HepG2 (cell line): Measurements from ENCODE around the gene SLA2. TPM values are rescaled to one million over a fixed set of nuclear protein-coding genes. Genes with fewer than 3 reads are reported as not detected.

ENCODE experiments used
- ARNT ChIP-seq: fragments of 450-650 bp; IDR thresholded peaks from 2 replicates; pipeline ENCODE4 v1.6.1; 2017
- CHD2 ChIP-seq: IDR thresholded peaks from 2 replicates; pipeline ENCODE4 v1.6.1; 2011; ENCODE audit warnings: low read depth, low read length, improper control_type of control experiment
- NAIF1 ChIP-seq: sonication (generic); formaldehyde crosslinking; IDR thresholded peaks from 2 replicates; pipeline ENCODE4 v1.5.0; 2020; ENCODE audit warnings: mild to moderate bottlenecking, missing genetic modification reagents, borderline replicate concordance
- NCOA2 ChIP-seq: sonication (generic); formaldehyde crosslinking; IDR thresholded peaks from 2 replicates; pipeline ENCODE4 v1.8.0; 2022; ENCODE audit warnings: inconsistent platforms
- NR2F2 ChIP-seq: IDR thresholded peaks from 2 replicates; pipeline ENCODE4 v1.6.1; 2012; ENCODE audit warnings: low read depth, inconsistent platforms, borderline replicate concordance
- PHB2 ChIP-seq: fragments of 450-650 bp; IDR thresholded peaks from 2 replicates; pipeline ENCODE4 v1.6.1; 2018; ENCODE audit not compliant: partially characterized antibody
- PPARG ChIP-seq: conservative IDR thresholded peaks from 2 replicates; pipeline ENCODE4 v1.6.1; 2016; ENCODE audit warnings: missing biosample characterization, missing genetic modification reagents
- RARA ChIP-seq: IDR thresholded peaks from 2 replicates; pipeline ENCODE4 v1.6.1; 2016; ENCODE audit warnings: missing genetic modification reagents, missing compliant biosample characterization
- RORA ChIP-seq: sonication (generic); formaldehyde crosslinking; IDR thresholded peaks from 2 replicates; pipeline ENCODE4 v1.5.0; 2020; ENCODE audit warnings: mild to moderate bottlenecking, missing genetic modification reagents, moderate library complexity
- SAP130 ChIP-seq: IDR thresholded peaks from 2 replicates; pipeline ENCODE4 v1.6.1; 2016; ENCODE audit warnings: low read depth
- SOX5 ChIP-seq: IDR thresholded peaks from 2 replicates; pipeline ENCODE4 v1.6.1; 2016; ENCODE audit warnings: borderline replicate concordance
- SP5 ChIP-seq: IDR thresholded peaks from 2 replicates; pipeline ENCODE4 v1.6.1; 2016; ENCODE audit warnings: low read depth, borderline replicate concordance
- TEAD2 ChIP-seq: sonication (generic); formaldehyde crosslinking; IDR thresholded peaks from 2 replicates; pipeline ENCODE4 v1.9.0; 2021; ENCODE audit warnings: missing genetic modification reagents
- ZBTB1 ChIP-seq: sonication (generic); formaldehyde crosslinking; IDR thresholded peaks from 2 replicates; pipeline ENCODE4 v1.4.0; 2020; ENCODE audit warnings: missing genetic modification reagents, borderline replicate concordance
- ZFAT ChIP-seq: sonication (generic); formaldehyde crosslinking; conservative IDR thresholded peaks from 2 replicates; pipeline ENCODE4 v1.8.1; 2023; ENCODE audit warnings: missing genetic modification reagents, inconsistent platforms
- ZFYVE20 ChIP-seq: sonication (generic); formaldehyde crosslinking; IDR thresholded peaks from 2 replicates; pipeline ENCODE4 v1.8.0; 2023; ENCODE audit warnings: low read depth, mild to moderate bottlenecking, moderate library complexity, missing genetic modification reagents, borderline replicate concordance
- ZKSCAN5 ChIP-seq: sonication (generic); formaldehyde crosslinking; IDR thresholded peaks from 2 replicates; pipeline ENCODE4 v1.5.1; 2020; ENCODE audit warnings: mild to moderate bottlenecking, missing genetic modification reagents
- ZNF460 ChIP-seq: sonication (generic); formaldehyde crosslinking; IDR thresholded peaks from 2 replicates; pipeline ENCODE4 v1.5.1; 2020; ENCODE audit warnings: missing genetic modification reagents, mild to moderate bottlenecking, borderline replicate concordance
- ZNF546 ChIP-seq: sonication (generic); formaldehyde crosslinking; conservative IDR thresholded peaks from 2 replicates; pipeline ENCODE4 v1.8.1; 2023; ENCODE audit warnings: mild to moderate bottlenecking, missing genetic modification reagents
- ZNF75D ChIP-seq: sonication (generic); formaldehyde crosslinking; IDR thresholded peaks from 2 replicates; pipeline ENCODE4 v1.8.1; 2023; ENCODE audit warnings: missing genetic modification reagents, mild to moderate bottlenecking, borderline replicate concordance
- polyA plus RNA-seq, 8 experiments: library from polyadenylated mRNA; depleted of rRNA in 3 of 8; stranded (reverse) in 7 of 8; unstranded in 1 of 8; fragments of >200 nt; fragmentation: Illumina TruSeq in 4 of 8; extraction: Trizol in 4 of 8; gene quantifications; 2 replicates each; pipeline versions ENCODE4 v1.2.1 to v1.2.3, GENCODE V29; 2011 to 2016; ENCODE audit warnings: low read depth in 4 of 8, missing spikeins in 1 of 8, mixed read lengths in 1 of 8; ENCODE audit not compliant: insufficient read depth in 1 of 8
- total RNA-seq, 5 experiments: library from RNA; depleted of rRNA; stranded (reverse); fragments of >200 nt; fragmentation: Illumina TruSeq; extraction: Trizol; gene quantifications; 2 replicates each; pipeline ENCODE4 v1.2.3, GENCODE V29; 2016; ENCODE audit warnings: low read depth in 1 of 5
- TF ChIP-seq, protein P1 (sequence below): sonication (generic); formaldehyde crosslinking; IDR thresholded peaks from 2 replicates; pipeline ENCODE4 v1.5.1; 2020; ENCODE audit warnings: mild to moderate bottlenecking, missing genetic modification reagents, moderate library complexity
- TF ChIP-seq, protein P2 (sequence below): sonication (generic); formaldehyde crosslinking; IDR thresholded peaks from 2 replicates; pipeline ENCODE4 v1.4.0; 2020; ENCODE audit warnings: mild to moderate bottlenecking, low read depth, missing genetic modification reagents
- TF ChIP-seq, protein P3 (sequence below): sonication (generic); formaldehyde crosslinking; IDR thresholded peaks from 2 replicates; pipeline ENCODE4 v1.9.0; 2022; ENCODE audit warnings: missing genetic modification reagents, mild to moderate bottlenecking, borderline replicate concordance
- TF ChIP-seq, protein P4 (sequence below): sonication (generic); formaldehyde crosslinking; IDR thresholded peaks from 2 replicates; pipeline ENCODE4 v1.8.0; 2022; ENCODE audit warnings: mild to moderate bottlenecking, missing genetic modification reagents, borderline replicate concordance
- TF ChIP-seq, protein P5 (sequence below): sonication (generic); formaldehyde crosslinking; IDR thresholded peaks from 2 replicates; pipeline ENCODE4 v1.4.0; 2020; ENCODE audit warnings: missing genetic modification reagents

Gene SLA2
- total and polyA plus RNA-seq, 2 of the 13 experiments (the other 11 are each of a cell fraction or from before 2014, with no cell fraction given), result 1.6 to 3.6 TPM

DNA sequence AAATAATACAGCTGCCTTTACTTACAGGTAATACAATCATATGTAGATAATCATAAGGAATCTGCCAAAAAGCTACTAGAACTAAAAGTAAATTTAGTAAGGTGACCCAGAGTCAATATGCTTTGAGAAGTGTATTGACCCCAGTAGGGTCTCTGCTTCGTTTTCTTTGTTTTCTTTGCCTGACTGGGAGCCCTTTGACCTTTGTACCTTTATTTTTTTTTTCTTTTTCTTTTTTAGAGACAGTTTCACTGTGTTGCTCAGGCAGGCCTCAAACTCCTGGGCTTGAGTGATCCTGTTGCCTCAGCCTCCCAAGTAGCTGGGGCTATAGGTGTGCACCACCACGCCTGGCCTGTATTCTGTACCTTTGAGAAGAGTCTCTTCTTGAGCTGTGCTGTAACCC, 22.6 kb downstream of the SLA2 start (continued):
- TF ChIP-seq, protein P1, sequence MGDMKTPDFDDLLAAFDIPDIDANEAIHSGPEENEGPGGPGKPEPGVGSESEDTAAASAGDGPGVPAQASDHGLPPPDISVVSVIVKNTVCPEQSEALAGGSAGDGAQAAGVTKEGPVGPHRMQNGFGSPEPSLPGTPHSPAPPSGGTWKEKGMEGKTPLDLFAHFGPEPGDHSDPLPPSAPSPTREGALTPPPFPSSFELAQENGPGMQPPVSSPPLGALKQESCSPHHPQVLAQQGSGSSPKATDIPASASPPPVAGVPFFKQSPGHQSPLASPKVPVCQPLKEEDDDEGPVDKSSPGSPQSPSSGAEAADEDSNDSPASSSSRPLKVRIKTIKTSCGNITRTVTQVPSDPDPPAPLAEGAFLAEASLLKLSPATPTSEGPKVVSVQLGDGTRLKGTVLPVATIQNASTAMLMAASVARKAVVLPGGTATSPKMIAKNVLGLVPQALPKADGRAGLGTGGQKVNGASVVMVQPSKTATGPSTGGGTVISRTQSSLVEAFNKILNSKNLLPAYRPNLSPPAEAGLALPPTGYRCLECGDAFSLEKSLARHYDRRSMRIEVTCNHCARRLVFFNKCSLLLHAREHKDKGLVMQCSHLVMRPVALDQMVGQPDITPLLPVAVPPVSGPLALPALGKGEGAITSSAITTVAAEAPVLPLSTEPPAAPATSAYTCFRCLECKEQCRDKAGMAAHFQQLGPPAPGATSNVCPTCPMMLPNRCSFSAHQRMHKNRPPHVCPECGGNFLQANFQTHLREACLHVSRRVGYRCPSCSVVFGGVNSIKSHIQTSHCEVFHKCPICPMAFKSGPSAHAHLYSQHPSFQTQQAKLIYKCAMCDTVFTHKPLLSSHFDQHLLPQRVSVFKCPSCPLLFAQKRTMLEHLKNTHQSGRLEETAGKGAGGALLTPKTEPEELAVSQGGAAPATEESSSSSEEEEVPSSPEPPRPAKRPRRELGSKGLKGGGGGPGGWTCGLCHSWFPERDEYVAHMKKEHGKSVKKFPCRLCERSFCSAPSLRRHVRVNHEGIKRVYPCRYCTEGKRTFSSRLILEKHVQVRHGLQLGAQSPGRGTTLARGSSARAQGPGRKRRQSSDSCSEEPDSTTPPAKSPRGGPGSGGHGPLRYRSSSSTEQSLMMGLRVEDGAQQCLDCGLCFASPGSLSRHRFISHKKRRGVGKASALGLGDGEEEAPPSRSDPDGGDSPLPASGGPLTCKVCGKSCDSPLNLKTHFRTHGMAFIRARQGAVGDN (CRISPR knock-in tag), result no peak
- TF ChIP-seq CHD2 (no peak), NAIF1 (CRISPR knock-in tag) (no peak), ZNF546 (CRISPR knock-in tag) (no peak), ZFYVE20 (CRISPR knock-in tag) (no peak), PPARG (peak; percentile 49; the same call in 1 of the 2 replicates), RARA (peak; percentile 56), PHB2 (no peak), TEAD2 (CRISPR knock-in tag) (no peak), ZFAT (CRISPR knock-in tag) (peak; percentile 88), NCOA2 (CRISPR knock-in tag) (peak; percentile 43; the same call in 1 of the 2 replicates), SP5 (no peak), ZNF460 (CRISPR knock-in tag) (peak; percentile 98), ARNT (no peak), RORA (CRISPR knock-in tag) (no peak), SOX5 (CRISPR knock-in tag) (peak; percentile 76; the same call in 1 of the 2 replicates), NR2F2 (peak; percentile 95), ZKSCAN5 (no peak), SAP130 (peak; percentile 8; the same call in 1 of the 2 replicates), ZBTB1 (CRISPR knock-in tag) (no peak), ZNF75D (CRISPR knock-in tag) (no peak)
- TF ChIP-seq, protein P2, sequence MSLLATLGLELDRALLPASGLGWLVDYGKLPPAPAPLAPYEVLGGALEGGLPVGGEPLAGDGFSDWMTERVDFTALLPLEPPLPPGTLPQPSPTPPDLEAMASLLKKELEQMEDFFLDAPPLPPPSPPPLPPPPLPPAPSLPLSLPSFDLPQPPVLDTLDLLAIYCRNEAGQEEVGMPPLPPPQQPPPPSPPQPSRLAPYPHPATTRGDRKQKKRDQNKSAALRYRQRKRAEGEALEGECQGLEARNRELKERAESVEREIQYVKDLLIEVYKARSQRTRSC, result no peak
- TF ChIP-seq, protein P3, sequence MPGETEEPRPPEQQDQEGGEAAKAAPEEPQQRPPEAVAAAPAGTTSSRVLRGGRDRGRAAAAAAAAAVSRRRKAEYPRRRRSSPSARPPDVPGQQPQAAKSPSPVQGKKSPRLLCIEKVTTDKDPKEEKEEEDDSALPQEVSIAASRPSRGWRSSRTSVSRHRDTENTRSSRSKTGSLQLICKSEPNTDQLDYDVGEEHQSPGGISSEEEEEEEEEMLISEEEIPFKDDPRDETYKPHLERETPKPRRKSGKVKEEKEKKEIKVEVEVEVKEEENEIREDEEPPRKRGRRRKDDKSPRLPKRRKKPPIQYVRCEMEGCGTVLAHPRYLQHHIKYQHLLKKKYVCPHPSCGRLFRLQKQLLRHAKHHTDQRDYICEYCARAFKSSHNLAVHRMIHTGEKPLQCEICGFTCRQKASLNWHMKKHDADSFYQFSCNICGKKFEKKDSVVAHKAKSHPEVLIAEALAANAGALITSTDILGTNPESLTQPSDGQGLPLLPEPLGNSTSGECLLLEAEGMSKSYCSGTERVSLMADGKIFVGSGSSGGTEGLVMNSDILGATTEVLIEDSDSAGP, result no peak
- TF ChIP-seq, protein P4, sequence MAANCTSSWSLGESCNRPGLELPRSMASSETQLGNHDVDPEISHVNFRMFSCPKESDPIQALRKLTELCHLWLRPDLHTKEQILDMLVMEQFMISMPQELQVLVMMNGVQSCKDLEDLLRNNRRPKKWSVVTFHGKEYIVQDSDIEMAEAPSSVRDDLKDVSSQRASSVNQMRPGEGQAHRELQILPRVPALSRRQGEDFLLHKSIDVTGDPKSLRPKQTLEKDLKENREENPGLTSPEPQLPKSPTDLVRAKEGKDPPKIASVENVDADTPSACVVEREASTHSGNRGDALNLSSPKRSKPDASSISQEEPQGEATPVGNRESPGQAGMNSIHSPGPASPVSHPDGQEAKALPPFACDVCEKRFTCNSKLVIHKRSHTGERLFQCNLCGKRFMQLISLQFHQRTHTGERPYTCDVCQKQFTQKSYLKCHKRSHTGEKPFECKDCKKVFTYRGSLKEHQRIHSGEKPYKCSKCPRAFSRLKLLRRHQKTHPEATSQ (CRISPR knock-in tag), result no peak
- TF ChIP-seq, protein P5, sequence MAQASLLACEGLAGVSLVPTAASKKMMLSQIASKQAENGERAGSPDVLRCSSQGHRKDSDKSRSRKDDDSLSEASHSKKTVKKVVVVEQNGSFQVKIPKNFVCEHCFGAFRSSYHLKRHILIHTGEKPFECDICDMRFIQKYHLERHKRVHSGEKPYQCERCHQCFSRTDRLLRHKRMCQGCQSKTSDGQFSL (CRISPR knock-in tag), result no peak
